GM08714 (cell line): ENCODE data around the gene IQCK.

Experiments
- H3K4me3 ChIP-seq: fragments of 200-500 bp; sonication (Bioruptor generic); 2 replicates; pipeline ENCODE4 v1.5.1; 2014; ENCODE audit warnings: mild to moderate bottlenecking, low read length, inconsistent platforms
- ZNF274 ChIP-seq: IDR thresholded peaks from 2 replicates; pipeline ENCODE4 v1.6.1; 2012; ENCODE audit warnings: mild to moderate bottlenecking, low read depth, low read length

Gene IQCK

GRCh38 chr16:19751478-19752385 lies 33.7 kb downstream of the IQCK start:
- TF ChIP-seq ZNF274, result no peak
- H3K4me3 ChIP-seq, result no peak overlapping the region

- no peak for TF ChIP-seq ZNF274
- H3K4me3 ChIP-seq, result no peak overlapping the region
Observed at GRCh38 chr16:19753815-19754643, 36.0 kb downstream of the IQCK start.

GRCh38 chr16:19754644-19755036 lies 36.6 kb downstream of the IQCK start:
- TF ChIP-seq ZNF274, result no peak
- no peak overlapping the region for H3K4me3 ChIP-seq

- no peak for TF ChIP-seq ZNF274
- H3K4me3 ChIP-seq, result no peak overlapping the region
Observed at GRCh38 chr16:19755268-19755667, 37.2 kb downstream of the IQCK start.

DNA sequence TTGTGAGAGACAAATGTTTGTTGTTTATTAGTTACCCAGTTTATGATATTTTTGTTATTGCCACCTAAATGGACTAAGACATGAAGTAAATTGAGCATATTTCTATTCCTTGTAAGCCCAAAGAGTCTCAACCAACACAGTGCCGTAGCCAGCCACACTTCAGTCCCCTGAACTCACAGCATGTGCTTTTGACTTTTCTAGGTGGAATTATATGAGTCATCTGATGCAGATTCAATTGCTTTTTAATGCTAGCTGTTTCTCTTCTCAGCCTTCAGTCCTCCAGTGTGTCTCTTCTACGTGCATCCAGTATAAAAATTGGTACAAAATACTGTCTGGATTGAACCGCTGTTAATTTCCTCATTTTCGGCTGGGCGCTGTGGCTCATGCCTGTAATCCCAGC lies 39.0 kb downstream of the IQCK start:
- no peak for TF ChIP-seq ZNF274

GRCh38 chr16:19757762-19758595 lies 39.9 kb downstream of the IQCK start:
- H3K4me3 ChIP-seq, result no peak overlapping the region

More for the DNA sequence above, 39.0 kb downstream of the IQCK start:
- H3K4me3 ChIP-seq, result no peak overlapping the region

GRCh38 chr16:19760356-19761060 lies 42.4 kb downstream of the IQCK start:
- H3K4me3 ChIP-seq, result no peak overlapping the region
- TF ChIP-seq ZNF274, result no peak

More at GRCh38 chr16:19757762-19758595, 39.9 kb downstream of the IQCK start:
- TF ChIP-seq ZNF274, result no peak

- no peak for TF ChIP-seq ZNF274
- H3K4me3 ChIP-seq, result no peak overlapping the region
Observed at GRCh38 chr16:19765860-19766553, 47.9 kb downstream of the IQCK start.

DNA sequence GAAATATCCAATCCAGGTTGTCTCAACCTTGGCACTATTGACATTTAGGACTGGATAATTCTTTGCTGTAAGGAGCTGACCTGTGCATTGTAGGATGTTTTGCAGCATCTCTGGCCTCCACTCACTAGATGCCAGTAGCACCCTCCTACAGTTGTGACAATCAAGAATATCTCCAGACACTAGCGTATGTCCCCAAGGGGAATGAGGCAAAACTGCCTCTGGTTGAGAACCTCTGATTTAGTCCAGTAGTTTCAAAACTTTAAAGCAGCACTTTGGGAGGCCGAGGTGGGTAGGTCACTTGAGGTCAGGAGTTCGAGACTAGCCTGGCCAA lies 48.4 kb downstream of the IQCK start:
- TF ChIP-seq ZNF274, result no peak
- no peak overlapping the region for H3K4me3 ChIP-seq

- H3K4me3 ChIP-seq, result no peak overlapping the region
- TF ChIP-seq ZNF274, result no peak
Observed at GRCh38 chr16:19766988-19767387, 48.9 kb downstream of the IQCK start.

GRCh38 chr16:19767497-19767896 lies 49.4 kb downstream of the IQCK start:
- H3K4me3 ChIP-seq, result no peak overlapping the region
- no peak for TF ChIP-seq ZNF274

DNA sequence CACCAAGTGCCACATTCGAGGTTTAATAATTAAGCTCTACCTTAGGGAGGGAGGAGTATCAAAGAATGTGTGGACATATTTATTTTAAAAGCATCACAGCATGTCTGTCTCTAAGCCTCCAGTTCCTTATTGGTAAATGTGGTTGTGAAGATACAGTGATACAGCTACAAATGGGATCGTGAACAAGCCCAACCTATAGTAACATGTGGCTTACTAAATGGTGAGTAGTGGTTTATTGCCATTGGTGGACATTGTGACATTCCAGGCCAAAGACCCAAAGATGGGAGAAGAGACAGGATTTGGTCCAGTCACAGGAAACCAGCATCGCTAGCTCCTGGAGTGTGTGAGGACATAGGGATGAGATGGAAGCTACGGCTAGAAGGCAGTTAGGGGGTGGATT lies 51.2 kb downstream of the IQCK start:
- TF ChIP-seq ZNF274, result no peak
- no peak overlapping the region for H3K4me3 ChIP-seq

- no peak for TF ChIP-seq ZNF274
- no peak overlapping the region for H3K4me3 ChIP-seq
Observed at GRCh38 chr16:19771040-19771439, 53.0 kb downstream of the IQCK start.
